GM12892 (cell line): Measurements from ENCODE around the gene C19orf85.
"Not testable (repeated sequence)": the region's sequence is repeated elsewhere in the genome, so short reads cannot be mapped to it uniquely, and the experiment has no call there.

Experiments used
- DNase-seq: peaks from one replicate; pipeline ENCODE4 v3.0.0; 2011; ENCODE audit not compliant: insufficient read length
- FAIRE-seq: peaks from 2 replicates; lab custom pipeline; 2011; peaks lifted over from hg19 to GRCh38; lab: Jason Lieb, UNC
- POLR2A ChIP-seq: IDR thresholded peaks from 2 replicates; pipeline ENCODE4 v1.6.1; 2011; ENCODE audit warnings: low read depth, low read length, control low read depth
- POLR2AphosphoS5 ChIP-seq: IDR thresholded peaks from 2 replicates; pipeline ENCODE4 v1.6.1; 2011; ENCODE audit warnings: low read depth, low read length, control low read depth
- TAF1 ChIP-seq: IDR thresholded peaks from 2 replicates; pipeline ENCODE4 v1.6.1; 2011; ENCODE audit warnings: low read depth, mild to moderate bottlenecking, control low read depth, low read length, borderline replicate concordance

Gene C19orf85

DNA sequence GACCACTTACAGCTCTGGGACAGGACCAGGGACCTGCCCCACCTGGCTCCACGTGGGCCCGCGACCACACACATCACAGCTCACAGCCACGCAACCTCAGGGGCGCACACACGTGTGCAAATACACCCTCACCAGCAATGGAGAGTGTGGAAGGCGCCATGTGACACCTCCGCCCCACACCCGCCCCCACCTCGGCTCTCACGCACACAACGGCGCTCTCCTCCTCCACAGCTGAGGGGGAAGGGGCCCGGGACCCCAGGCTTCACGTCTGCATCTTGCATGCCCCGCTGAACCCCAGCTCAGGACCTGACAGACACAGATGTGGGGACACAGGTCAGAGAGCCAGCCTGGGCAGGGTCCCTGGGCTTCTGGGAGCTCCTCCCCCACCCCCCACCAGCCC lies 15.1 kb downstream of the C19orf85 start:
- DNase-seq (no peak), FAIRE-seq (no peak)
- TF ChIP-seq POLR2A (no peak), TAF1 (no peak), POLR2AphosphoS5 (no peak)

DNA sequence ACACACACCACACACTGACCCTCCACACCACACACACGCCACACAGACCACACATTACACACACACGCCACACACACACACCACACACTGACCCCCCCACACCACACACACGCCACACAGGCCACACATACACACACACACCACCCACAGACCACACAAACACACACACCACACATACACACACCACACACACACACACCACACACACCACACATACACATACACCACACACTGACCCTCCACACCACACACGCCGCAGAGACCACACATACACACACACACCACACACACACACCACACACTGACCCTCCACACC lies 16.4 kb downstream of the C19orf85 start:
- not testable (repeated sequence) for FAIRE-seq, DNase-seq

DNA sequence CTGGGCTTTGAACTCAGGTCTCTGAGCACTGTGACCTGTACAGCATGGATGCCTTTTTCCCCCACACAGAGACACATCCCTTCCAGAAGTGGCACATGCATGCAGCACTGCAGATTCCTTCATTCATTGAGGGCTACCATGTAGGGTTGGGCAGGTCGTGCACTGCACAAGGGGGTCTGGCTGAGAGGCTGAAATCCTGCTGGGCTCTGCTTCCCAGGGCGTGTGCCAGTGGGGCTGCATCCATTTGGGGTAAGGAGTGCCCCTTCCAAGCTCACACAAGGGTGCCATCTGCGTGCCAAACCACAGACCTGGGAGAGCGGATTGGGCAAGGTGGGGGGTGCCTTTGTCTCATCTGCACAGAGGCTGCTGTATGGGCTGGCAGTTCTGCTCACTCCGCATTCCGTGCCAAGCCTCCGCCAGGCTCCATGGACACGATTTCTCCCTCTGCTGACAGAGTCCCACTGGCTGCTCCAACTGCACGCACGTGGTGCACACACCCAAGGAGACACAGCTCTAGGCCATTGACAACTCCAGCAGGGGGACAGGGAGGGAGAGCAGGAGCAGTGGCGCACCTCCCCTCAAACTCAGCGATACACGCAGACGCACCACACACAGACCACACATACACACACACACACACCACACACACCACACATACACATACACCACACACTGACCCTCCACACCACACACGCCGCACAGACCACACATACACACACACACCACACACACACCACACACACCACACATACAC lies 17.0 kb downstream of the C19orf85 start:
- no peak for DNase-seq
- TF ChIP-seq POLR2A = no peak
- no peak for TF ChIP-seq TAF1
- TF ChIP-seq POLR2AphosphoS5 = no peak
- FAIRE-seq = no peak

DNA sequence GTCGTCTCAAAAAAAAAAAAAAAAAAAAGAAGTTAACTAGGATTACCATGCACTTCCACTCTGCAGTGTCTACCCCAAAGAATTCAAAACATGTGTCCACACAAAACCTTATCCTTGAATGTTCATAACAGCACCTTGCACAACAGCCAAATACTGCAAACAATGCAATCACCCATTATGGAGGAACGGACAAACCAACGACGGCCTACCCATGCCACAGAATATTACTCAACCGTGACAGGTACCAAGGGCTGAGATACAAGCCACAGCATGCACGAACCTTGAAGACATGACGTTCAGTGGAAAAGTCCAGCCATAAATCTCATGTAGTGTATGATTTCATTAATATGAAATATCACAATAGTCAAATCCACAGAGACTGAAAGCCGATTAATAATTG lies 18.5 kb downstream of the C19orf85 start:
- DNase-seq = no peak
- no peak for FAIRE-seq
- TF ChIP-seq POLR2AphosphoS5 (no peak), TAF1 (no peak), POLR2A (no peak)

DNA sequence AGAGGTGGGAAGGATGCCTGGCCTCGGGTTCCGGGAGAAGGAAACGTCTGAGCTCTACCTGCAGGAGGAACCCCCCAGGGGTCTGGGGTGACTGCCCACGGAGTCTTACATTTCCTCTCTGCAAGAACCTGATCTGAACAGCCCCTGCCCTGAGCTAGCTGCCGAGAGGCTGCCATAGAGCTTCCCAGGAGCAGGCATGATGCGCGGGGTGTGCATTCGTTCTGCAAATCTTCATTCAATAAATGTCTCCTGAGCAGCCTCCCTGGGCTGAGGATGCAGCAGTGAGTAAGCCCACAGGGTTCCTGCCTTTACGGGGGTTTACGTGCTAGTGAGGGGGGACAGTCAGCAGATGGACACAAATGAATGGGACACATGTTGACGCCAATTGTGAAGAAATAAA lies 19.9 kb downstream of the C19orf85 start:
- DNase-seq (no peak), FAIRE-seq (no peak)
- TF ChIP-seq POLR2AphosphoS5 = no peak
- TF ChIP-seq TAF1 = no peak
- TF ChIP-seq POLR2A = no peak

DNA sequence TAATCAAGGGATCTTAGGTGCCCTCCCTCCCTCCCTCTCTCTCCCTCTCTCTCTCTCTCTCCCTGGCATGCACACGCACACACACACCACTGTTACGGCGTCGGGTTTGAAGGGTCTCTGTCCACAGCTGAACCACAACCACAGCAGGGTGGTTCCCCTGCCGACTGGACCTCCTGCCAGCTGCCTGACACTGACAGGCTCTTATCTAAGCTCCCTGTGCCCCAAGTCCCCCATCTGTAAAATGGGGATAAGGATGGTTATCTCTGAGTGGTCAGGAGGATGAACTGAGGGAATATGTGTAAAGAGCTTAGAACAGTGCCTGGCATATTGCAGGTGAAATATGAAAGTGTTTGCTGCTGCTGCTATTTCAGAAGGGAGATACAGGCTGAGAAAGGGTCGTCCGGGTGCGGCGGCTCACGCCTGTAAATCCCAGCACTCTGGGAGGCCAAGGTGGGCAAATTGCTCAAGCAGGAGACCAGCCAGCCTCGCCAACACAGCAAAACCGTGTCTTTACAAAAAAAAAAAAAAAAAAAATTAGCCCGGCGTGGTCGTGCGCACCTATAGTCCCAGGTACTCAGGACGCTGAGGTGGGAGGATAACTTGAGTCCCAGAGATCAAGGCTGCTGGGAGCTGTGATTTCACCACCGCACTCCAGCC lies 20.6 kb downstream of the C19orf85 start:
- no peak for TF ChIP-seq POLR2A
- no peak for TF ChIP-seq POLR2AphosphoS5
- no peak for TF ChIP-seq TAF1
- FAIRE-seq = no peak
- no peak for DNase-seq

DNA sequence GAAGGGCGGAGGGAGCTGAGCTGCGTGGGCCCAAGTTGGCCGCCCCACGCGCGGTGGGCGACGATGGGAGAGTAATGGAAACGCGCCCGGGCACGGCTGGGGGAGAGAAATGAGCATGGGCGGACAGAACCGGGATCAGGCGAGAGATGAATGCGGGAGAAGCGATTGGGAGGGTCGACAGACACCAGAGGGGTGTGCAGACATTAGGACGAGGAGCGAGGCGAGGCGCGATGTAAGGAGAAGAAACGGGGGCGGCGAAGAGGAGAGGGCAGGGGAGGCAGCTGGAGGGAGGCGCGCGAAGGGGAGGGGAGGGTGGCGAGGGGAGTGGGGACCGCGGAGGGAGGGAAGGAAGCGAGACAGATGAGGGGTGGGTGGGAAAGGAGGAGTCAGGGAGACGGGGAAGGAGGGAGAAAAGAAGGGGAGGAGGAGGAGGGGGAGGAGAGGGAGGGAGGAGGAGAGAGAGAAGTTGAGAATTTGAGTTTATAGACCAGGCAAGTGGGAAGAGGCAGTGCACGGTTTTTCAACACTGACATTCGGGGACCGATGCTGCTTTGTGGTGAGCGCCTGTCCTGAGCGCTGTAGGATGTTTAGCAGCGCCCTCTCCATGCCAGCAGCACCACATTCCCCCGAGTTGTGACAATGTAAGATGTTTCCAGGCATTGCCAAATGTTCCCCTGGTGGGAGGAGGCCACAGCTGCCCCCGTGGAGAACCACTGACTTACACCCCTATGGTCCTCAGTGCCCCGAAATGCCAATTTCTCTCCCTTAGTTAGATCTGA lies 21.3 kb downstream of the C19orf85 start, which contains the start of gene SHISA7:
Gene SHISA7, minus strand, starts transcription at position 256 of the 779 bp plus-strand sequence. CDS start 437 bp downstream, outside the sequence.
- FAIRE-seq (no peak), DNase-seq (no peak)
- TF ChIP-seq POLR2A (no peak), POLR2AphosphoS5 (no peak), TAF1 (no peak)

DNA sequence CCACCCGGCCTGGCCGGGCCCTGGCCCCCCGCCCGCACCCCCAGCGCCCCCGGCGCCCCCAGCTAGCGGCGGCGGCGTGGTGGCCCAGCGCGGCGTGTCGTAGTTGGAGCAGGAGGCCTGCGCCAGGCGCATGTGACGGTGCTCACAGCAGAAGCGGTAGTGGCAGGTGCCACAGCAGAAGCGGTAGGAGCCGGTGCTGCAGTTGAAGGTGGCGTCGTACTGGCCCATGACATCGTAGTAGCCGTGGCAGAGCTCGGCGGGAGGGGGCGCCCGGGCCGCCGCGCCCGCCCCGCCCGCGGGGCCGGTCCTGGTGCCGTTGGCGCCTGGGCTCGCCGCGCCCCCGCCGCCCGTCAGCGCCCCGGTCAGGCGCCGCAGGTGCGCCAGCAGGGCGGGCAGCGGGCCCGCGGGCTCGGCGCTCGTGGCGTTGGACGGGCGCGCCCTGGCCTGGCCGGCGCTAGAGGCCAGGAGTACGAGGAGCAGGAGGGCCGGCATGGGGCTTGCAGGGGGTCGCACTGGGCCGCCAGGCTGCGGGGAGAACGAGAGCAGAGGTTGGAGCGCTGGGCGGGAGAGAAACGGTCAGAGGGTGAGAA lies 22.1 kb downstream of the C19orf85 start:
- FAIRE-seq (no peak), DNase-seq (no peak)
- TF ChIP-seq TAF1 (no peak), POLR2A (no peak), POLR2AphosphoS5 (no peak)

DNA sequence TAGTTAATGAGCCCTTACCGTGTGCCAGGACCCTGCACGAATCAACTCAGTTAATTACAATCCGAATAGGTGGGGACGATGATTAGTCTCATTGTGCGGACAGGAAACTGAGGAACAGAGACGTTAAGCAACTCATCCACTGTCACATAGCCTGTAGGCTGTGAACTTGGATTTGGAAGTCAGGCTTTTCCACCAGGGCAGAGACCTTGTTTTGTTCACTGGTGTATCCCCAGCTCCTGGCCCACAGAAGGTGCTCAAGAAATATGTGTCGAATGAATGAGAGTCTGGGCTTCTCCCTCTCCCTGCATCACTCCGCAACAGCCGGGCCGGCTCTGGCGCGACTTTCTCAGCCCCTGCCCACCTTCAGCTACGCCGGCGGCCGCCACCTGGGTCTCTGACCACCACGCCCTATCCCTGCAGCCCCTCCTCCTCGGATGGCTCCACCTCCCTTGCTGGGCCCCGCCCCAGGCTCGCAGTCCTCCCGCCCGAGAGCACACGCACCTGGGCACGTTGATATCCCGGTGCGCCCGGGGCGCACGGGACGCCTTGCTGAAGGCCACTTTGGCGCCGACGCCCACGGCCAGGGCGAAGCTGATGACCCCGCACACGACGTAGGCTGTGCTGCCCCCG lies 22.7 kb downstream of the C19orf85 start:
- no peak for DNase-seq
- TF ChIP-seq POLR2A (no peak), POLR2AphosphoS5 (no peak)
- FAIRE-seq = peak; percentile 14

DNA sequence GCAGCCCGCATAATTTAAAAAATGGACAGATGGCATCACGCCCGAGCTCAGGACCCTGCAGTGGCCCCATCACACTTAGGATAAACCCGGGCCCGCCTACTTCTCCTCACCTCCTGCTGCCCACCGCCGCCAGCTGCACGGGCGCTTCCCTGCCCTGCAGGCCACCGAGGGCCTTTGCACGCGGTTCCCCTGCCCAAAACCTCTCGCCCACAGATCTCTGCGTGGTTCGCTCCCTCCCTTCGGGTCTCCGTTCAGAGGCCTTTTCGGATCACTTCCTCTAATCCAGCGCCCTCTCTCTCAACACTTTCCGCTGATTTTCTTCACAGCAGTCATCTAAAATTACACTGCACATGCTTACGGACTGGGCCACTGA lies 23.2 kb downstream of the C19orf85 start:
- FAIRE-seq = no peak
- TF ChIP-seq POLR2A (no peak), POLR2AphosphoS5 (no peak), TAF1 (no peak)
- no peak for DNase-seq
